B cell (primary cell): ENCODE data around the gene SLC6A6. TPM values are rescaled to one million over a fixed set of nuclear protein-coding genes. Genes with fewer than 3 reads are reported as not detected.

Source experiments
- ATAC-seq: fragments of 200-7000 bp; cut with Tn5 transposase; one replicate; pipeline ENCODE4 v1.10.0; 2021; ENCODE audit warnings: low read depth, mild to moderate bottlenecking, moderate number of reproducible peaks, moderate library complexity
- CTCF ChIA-PET: fragments of 350-600 bp; sonication (Branson Sonifier 250); formaldehyde crosslinking; loops from one replicate; lab custom pipeline; 2021; ENCODE audit warnings: antibody characterized with exemption, inconsistent platforms; lab: Charles Lee
- POLR2A ChIA-PET: fragments of 350-600 bp; sonication (Branson Sonifier 250); formaldehyde crosslinking; loops from one replicate; lab custom pipeline; 2021; ENCODE audit warnings: antibody characterized with exemption; lab: Charles Lee
- DNase-seq: peaks from one replicate; pipeline ENCODE4 v3.0.0; 2013
- H2AFZ ChIP-seq: 2 replicates; pipeline ENCODE4 v1.6.1; 2012; ENCODE audit warnings: mild to moderate bottlenecking, low read depth, low read length; ENCODE audit not compliant: insufficient read depth, poor library complexity, severe bottlenecking
- H3K27ac ChIP-seq, 2 donors: 1 replicate in 1 of 2; 2 replicates in 1 of 2; pipeline ENCODE4 v1.5.1; 2012 to 2013; ENCODE audit warnings: low read length in 2 of 2, mild to moderate bottlenecking in 2 of 2, moderate library complexity in 1 of 2
- H3K27me3 ChIP-seq, 4 experiments: fragments of 200-600 bp in 1 of 4; sonication (generic) in 1 of 4; replicated peaks in 1 of 4; 1 replicate in 2 of 4; 2 replicates in 2 of 4; pipeline versions ENCODE4 v1.6.1 to v1.7.0; 2013 to 2016; ENCODE audit warnings: low read length in 3 of 4, mild to moderate bottlenecking in 2 of 4, mixed read lengths in 1 of 4, moderate library complexity in 1 of 4; ENCODE audit not compliant: insufficient read depth in 4 of 4, control insufficient read depth in 3 of 4; ENCODE audit errors: control extremely low read depth in 1 of 4
- H3K36me3 ChIP-seq, 2 experiments: replicated peaks in 1 of 2; 1 replicate in 1 of 2; 2 replicates in 1 of 2; pipeline versions ENCODE4 v1.6.1 to v1.7.1; 2013; ENCODE audit warnings: low read length in 1 of 2; ENCODE audit not compliant: insufficient read depth in 2 of 2, control insufficient read depth in 1 of 2; ENCODE audit errors: control extremely low read depth in 1 of 2, extremely low read depth in 1 of 2
- H3K4me1 ChIP-seq, 2 donors: fragments of 200-600 bp in 1 of 2; sonication (generic) in 1 of 2; 1 replicate in 1 of 2; 2 replicates in 1 of 2; pipeline versions ENCODE4 v1.5.1 to v1.6.1; 2013 to 2017; ENCODE audit warnings: low read length in 2 of 2; ENCODE audit not compliant: control insufficient read depth in 2 of 2, insufficient read depth in 2 of 2
- H3K4me2 ChIP-seq: replicated peaks from 2 replicates; pipeline ENCODE3; 2012; ENCODE audit warnings: mild to moderate bottlenecking, low read depth, low read length; ENCODE audit not compliant: poor library complexity, severe bottlenecking
- H3K4me3 ChIP-seq, 5 experiments: fragments of 200-600 bp in 1 of 5; sonication (generic) in 1 of 5; 1 replicate in 3 of 5; 2 replicates in 2 of 5; pipeline versions ENCODE4 v1.5.1 to v1.7.0; 2011 to 2016; ENCODE audit warnings: low read length in 4 of 5, mild to moderate bottlenecking in 4 of 5, low read depth in 2 of 5, control low read depth in 1 of 5, moderate library complexity in 1 of 5; ENCODE audit not compliant: insufficient read depth in 1 of 5; ENCODE audit errors: control extremely low read depth in 1 of 5, extremely low read depth in 1 of 5
- H3K79me2 ChIP-seq: fragments of 200-600 bp; sonication (generic); one replicate; pipeline ENCODE4 v1.6.0; 2016; ENCODE audit warnings: low read length; ENCODE audit not compliant: control insufficient read depth, insufficient read depth
- H3K9ac ChIP-seq: fragments of 200-600 bp; sonication (generic); 2 replicates; pipeline ENCODE4 v1.6.1; 2017; ENCODE audit warnings: mild to moderate bottlenecking, low read length, moderate library complexity
- H3K9me3 ChIP-seq, 3 donors: one replicate each; pipeline versions ENCODE4 v1.6.1 to v1.7.1; 2013; ENCODE audit warnings: low read length in 2 of 3; ENCODE audit not compliant: control insufficient read depth in 2 of 3, insufficient read depth in 1 of 3; ENCODE audit errors: control extremely low read depth in 1 of 3
- H4K20me1 ChIP-seq: 2 replicates; pipeline ENCODE4 v1.6.0; 2012; ENCODE audit warnings: mild to moderate bottlenecking, low read length; ENCODE audit not compliant: insufficient read depth, control insufficient read depth, poor library complexity, severe bottlenecking
- H3K27ac Mint-ChIP-seq: one replicate; pipeline ENCODE4 v1.8.0; 2021; ENCODE audit warnings: mixed read lengths
- H3K27me3 Mint-ChIP-seq: one replicate; pipeline ENCODE4 v1.8.0; 2021; ENCODE audit warnings: mixed read lengths
- H3K4me1 Mint-ChIP-seq: one replicate; pipeline ENCODE4 v1.8.0; 2021; ENCODE audit warnings: mixed read lengths
- H3K4me3 Mint-ChIP-seq: one replicate; pipeline ENCODE4 v1.8.0; 2021; ENCODE audit warnings: mixed read lengths
- H3K9me3 Mint-ChIP-seq: one replicate; pipeline ENCODE4 v1.8.0; 2022; ENCODE audit warnings: mixed read lengths; ENCODE audit not compliant: insufficient read depth
- EZH2 ChIP-seq: IDR thresholded peaks from 2 replicates; pipeline ENCODE4 v1.6.1; 2012; ENCODE audit warnings: borderline replicate concordance, low read depth, mild to moderate bottlenecking, moderate library complexity, low read length; ENCODE audit not compliant: insufficient read depth, poor library complexity, severe bottlenecking
- WGBS: methylation state at CpG from one replicate; pipeline ENCODE4 v1.1.5; 2013; ENCODE audit warnings: missing lambda C conversion rate; ENCODE audit not compliant: insufficient coverage; 5-methylcytosine and 5-hydroxymethylcytosine counted together
- intact Hi-C: fragments of 100-400 bp; cut with micrococcal nuclease; formaldehyde crosslinking; loops from one replicate; pipeline ENCODE4 v1.10.0; 2022
- polyA plus RNA-seq: library from polyadenylated mRNA; depleted of rRNA; stranded (reverse); fragments of >200 nt; gene quantifications from 2 replicates; pipeline ENCODE4 v1.2.3, GENCODE V29; 2012
- total RNA-seq, 2 donors: library from RNA; stranded (reverse); fragments of 120-200 nt in 1 of 2; gene quantifications; 1 replicate in 1 of 2; 2 replicates in 1 of 2; pipeline versions ENCODE4 v1.2.3 to v1.2.4, GENCODE V29; 2013 to 2022
- TF ChIP-seq, protein P1 (sequence below): fragments of 200-600 bp; IDR thresholded peaks from one replicate; pipeline ENCODE4 v1.8.0; 2022; ENCODE audit warnings: antibody characterized with exemption, mild to moderate bottlenecking

The SLC6A6 gene
- total and polyA plus RNA-seq, 2 donors (not counting 1 experiment from before 2014, with no cell fraction given), result 34.2 to 48.7 TPM

DNA sequence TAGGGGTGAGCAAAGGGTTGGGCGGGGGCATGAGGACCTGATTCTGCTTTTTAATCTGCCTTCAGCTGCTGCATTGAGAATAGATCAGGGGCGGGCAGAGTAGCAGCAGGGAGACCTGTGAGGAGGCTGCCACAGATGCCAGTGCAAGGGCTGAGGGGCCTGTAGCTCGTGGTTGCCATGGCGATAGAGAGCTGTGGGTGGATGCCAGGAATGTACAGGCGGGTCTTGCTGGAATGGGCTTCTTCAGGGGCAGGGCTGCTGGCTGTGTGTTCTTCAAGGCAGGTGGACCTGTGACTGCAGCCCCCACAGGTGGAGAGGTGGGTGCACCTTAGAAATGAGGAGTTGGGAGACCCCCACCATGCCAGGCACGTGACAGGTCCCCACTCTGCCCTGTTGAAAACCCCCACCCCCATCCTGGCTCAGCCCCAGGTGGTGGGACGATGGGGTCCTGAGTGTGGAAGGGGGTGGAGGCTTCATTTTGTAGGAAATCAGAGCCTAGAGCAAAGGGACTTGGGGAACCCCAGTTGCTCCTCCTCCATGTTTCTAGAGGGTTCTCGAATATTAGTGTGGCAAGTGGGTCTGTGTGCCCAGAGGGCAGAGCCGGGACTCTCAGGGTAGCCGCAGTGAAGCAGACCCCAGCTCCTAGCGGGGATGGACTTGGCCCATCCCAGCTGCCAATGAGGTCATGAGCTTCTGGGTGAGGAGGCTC is 38.3 kb downstream of the SLC6A6 start:
- peaks cover 0 to 18% of the 10 kb centered on the region in 2 experiments for H3K36me3 ChIP-seq
- CTCF ChIA-PET, result no interaction called here

More for the DNA sequence above, 38.3 kb downstream of the SLC6A6 start:
- no peak overlapping the region for H3K27ac ChIP-seq
- H3K4me3 ChIP-seq, result no peak overlapping the region
- no peak for ATAC-seq
- H3K27ac Mint-ChIP-seq, result no peak overlapping the region
- peak overlapping the region; percentile 58 for H3K4me2 ChIP-seq
- H3K4me3 Mint-ChIP-seq, result no peak overlapping the region
- no peaks in the 10 kb centered on the region for H3K9me3 Mint-ChIP-seq
- no peaks in the 10 kb centered on the region for H3K27me3 ChIP-seq
- intact Hi-C loops, result no loop called here
- TF ChIP-seq EZH2, result no peak
- TF ChIP-seq, protein P1, sequence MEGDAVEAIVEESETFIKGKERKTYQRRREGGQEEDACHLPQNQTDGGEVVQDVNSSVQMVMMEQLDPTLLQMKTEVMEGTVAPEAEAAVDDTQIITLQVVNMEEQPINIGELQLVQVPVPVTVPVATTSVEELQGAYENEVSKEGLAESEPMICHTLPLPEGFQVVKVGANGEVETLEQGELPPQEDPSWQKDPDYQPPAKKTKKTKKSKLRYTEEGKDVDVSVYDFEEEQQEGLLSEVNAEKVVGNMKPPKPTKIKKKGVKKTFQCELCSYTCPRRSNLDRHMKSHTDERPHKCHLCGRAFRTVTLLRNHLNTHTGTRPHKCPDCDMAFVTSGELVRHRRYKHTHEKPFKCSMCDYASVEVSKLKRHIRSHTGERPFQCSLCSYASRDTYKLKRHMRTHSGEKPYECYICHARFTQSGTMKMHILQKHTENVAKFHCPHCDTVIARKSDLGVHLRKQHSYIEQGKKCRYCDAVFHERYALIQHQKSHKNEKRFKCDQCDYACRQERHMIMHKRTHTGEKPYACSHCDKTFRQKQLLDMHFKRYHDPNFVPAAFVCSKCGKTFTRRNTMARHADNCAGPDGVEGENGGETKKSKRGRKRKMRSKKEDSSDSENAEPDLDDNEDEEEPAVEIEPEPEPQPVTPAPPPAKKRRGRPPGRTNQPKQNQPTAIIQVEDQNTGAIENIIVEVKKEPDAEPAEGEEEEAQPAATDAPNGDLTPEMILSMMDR, result no peak
- peaks cover 14 to 29% of the 10 kb centered on the region in 2 donors for H3K4me1 ChIP-seq
- 73% methylated on average over 8 of the region's 11 CpGs for WGBS
- POLR2A ChIA-PET, result no interaction called here
- no peak overlapping the region for H2AFZ ChIP-seq
- H3K27me3 Mint-ChIP-seq, result no peaks in the 10 kb centered on the region
- H3K4me1 Mint-ChIP-seq, result peaks cover 34% of the 10 kb centered on the region
- H3K9ac ChIP-seq, result no peak overlapping the region
- H3K9me3 ChIP-seq, result no peaks in the 10 kb centered on the region
- H4K20me1 ChIP-seq, result peaks cover 39% of the 10 kb centered on the region
- DNase-seq, result no peak
- peaks cover 57% of the 10 kb centered on the region for H3K79me2 ChIP-seq
